Measurements from ENCODE around the gene PDXDC1.
"Not testable (repeated sequence)": the region's sequence is repeated elsewhere in the genome, so short reads cannot be mapped to it uniquely, and the experiment has no call there.

PDXDC1 gene

GRCh38 chr16:15154650-15155562 lies 180.1 kb downstream of the PDXDC1 start:
- peak; percentile 55 to 70 for DNase-seq (ENCODE audit: low read depth in 2 of 2, low spot score in 1 of 2)

- DNase-seq (ENCODE audit: low read depth in 2 of 2, low spot score in 1 of 2): not testable (repeated sequence)
Measured at GRCh38 chr16:15157644-15158043, 182.8 kb downstream of the PDXDC1 start.

- not testable (repeated sequence) for DNase-seq (ENCODE audit: low read depth in 2 of 2, low spot score in 1 of 2)
Measured at GRCh38 chr16:15159671-15160070, 184.8 kb downstream of the PDXDC1 start.

- DNase-seq (ENCODE audit: low read depth in 2 of 2, low spot score in 1 of 2): not testable (repeated sequence)
Measured at GRCh38 chr16:15160571-15160970, 185.7 kb downstream of the PDXDC1 start.

DNA sequence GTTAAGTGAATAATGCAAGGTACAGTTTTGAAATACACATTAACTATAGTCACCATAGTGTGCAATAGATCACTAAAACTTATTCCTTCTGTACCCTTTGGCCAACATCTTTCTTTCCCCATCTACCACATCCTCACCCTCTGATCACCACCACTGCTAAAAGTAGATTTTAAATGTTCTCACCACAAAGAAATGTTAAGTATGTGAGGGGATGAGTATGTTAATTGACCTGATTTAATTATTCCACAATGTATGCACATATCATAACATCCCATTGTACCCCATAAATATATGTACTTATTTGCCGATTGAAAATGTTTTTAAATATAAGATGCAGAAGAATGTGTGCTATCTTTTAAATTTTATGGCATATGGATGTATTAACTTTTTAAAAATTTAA lies 188.2 kb downstream of the PDXDC1 start:
- not testable (repeated sequence) for DNase-seq (ENCODE audit: low read depth in 2 of 2, low spot score in 1 of 2)

- DNase-seq (ENCODE audit: low read depth in 2 of 2, low spot score in 1 of 2): not testable (repeated sequence)
Measured at GRCh38 chr16:15166177-15166576, 191.4 kb downstream of the PDXDC1 start.

- not testable (repeated sequence) for DNase-seq (ENCODE audit: low read depth in 2 of 2, low spot score in 1 of 2)
Measured at GRCh38 chr16:15168303-15168702, 193.5 kb downstream of the PDXDC1 start.

- not testable (repeated sequence) for DNase-seq (ENCODE audit: low read depth in 2 of 2, low spot score in 1 of 2)
Measured at GRCh38 chr16:15168953-15169652, 194.3 kb downstream of the PDXDC1 start.

DNA sequence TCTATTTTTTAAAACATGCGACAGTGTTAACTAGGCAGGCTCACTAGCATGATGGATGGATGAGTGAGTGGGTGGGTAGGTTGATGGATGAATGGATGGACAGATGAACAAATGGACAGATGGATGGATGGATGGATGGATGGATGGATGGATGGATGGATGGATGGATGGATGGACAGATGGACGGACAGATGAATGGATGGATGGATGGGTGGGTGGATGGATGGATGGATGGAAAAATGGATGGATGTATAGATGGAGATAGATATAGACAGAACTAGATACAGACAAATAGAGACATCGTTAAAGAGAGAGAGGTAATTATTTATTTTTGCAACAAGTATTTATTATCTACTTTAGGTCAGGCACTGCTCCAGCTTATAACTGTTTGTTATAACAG lies 205.1 kb downstream of the PDXDC1 start:
- DNase-seq (ENCODE audit: low read depth in 2 of 2, low spot score in 1 of 2): not testable (repeated sequence)

DNA sequence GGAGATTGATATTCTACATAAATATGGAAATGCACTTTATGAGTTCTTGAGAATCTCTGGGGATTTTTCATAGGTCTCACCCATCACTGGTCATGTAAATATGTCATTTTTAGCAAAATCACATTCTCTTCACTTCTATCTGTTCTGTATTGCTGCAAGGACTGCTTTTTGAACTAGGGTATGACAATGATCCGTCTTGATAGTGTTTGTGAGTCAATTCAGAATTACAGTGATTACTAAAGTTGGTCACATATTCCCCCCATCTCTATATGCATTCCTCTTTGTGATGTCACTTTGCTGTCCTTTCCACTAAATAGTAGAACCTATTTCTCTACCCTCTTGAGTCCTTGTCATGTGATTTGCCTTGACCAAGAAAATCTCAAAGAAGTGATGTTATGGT lies 206.1 kb downstream of the PDXDC1 start:
- not testable (repeated sequence) for DNase-seq (ENCODE audit: low read depth in 2 of 2, low spot score in 1 of 2)

GRCh38 chr16:15184000-15184399 lies 209.2 kb downstream of the PDXDC1 start:
- not testable (repeated sequence) for DNase-seq (ENCODE audit: low read depth in 2 of 2, low spot score in 1 of 2)
